ENCODE data around the gene CLDN7.

Gene CLDN7

GRCh38 chr17:7239091-7240027 lies 22.9 kb downstream of the CLDN7 start, which contains the start of gene PHF23:
Gene PHF23, minus strand, starts transcription at chr17:7239457. Its CDS starts 178 bp downstream, at chr17:7239279.
- Histone ChIP-seq H3K4me3 (ENCODE audit: low read length, poor library complexity, severe bottlenecking) (peak within 1 kb of the TSS; percentile 96), H2AFZ (ENCODE audit: low read length) (peak within 1 kb of the TSS; percentile 25; the same call in 1 of the 2 replicates), H3K9ac (ENCODE audit: low read depth, low read length, poor library complexity, severe bottlenecking) (peak within 1 kb of the TSS; percentile 98), H3K4me1 (ENCODE audit: insufficient read depth, low read length, poor library complexity, severe bottlenecking) (peaks cover 40% of the 10 kb centered on the region), H3K4me2 (ENCODE audit: low read depth, low read length, poor library complexity, severe bottlenecking) (peak within 1 kb of the TSS; percentile 75), H3F3A (ENCODE audit: low read depth) (peaks cover 12% of the 10 kb centered on the region), H3K79me2 (ENCODE audit: insufficient read depth, low read length) (peaks cover 61% of the 10 kb centered on the region), H3K36me3 (ENCODE audit: insufficient read depth, low read length) (peaks cover 25% of the 10 kb centered on the region; the same call in 1 of the 2 replicates), H3K27me3 (ENCODE audit: insufficient read depth, low read length, poor library complexity, severe bottlenecking) (peaks cover 5% of the 10 kb centered on the region), H4K20me1 (ENCODE audit: insufficient read depth, low read length, poor library complexity, severe bottlenecking) (peaks cover 29% of the 10 kb centered on the region), H3K9me3 (ENCODE audit: insufficient read depth, low read depth, low read length) (no peaks in the 10 kb centered on the region), H3K9me2 (replicated peaks; ENCODE audit: low read depth, low read length) (no peaks in the 10 kb centered on the region)
- TF ChIP-seq, protein P1, sequence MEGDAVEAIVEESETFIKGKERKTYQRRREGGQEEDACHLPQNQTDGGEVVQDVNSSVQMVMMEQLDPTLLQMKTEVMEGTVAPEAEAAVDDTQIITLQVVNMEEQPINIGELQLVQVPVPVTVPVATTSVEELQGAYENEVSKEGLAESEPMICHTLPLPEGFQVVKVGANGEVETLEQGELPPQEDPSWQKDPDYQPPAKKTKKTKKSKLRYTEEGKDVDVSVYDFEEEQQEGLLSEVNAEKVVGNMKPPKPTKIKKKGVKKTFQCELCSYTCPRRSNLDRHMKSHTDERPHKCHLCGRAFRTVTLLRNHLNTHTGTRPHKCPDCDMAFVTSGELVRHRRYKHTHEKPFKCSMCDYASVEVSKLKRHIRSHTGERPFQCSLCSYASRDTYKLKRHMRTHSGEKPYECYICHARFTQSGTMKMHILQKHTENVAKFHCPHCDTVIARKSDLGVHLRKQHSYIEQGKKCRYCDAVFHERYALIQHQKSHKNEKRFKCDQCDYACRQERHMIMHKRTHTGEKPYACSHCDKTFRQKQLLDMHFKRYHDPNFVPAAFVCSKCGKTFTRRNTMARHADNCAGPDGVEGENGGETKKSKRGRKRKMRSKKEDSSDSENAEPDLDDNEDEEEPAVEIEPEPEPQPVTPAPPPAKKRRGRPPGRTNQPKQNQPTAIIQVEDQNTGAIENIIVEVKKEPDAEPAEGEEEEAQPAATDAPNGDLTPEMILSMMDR (conservative IDR thresholded peaks at IDR 0.05; ENCODE audit: low read length), result no peak
- TF ChIP-seq EZH2phosphoT487 (IDR thresholded peaks at IDR 0.05; ENCODE audit: borderline replicate concordance), result no peak

DNA sequence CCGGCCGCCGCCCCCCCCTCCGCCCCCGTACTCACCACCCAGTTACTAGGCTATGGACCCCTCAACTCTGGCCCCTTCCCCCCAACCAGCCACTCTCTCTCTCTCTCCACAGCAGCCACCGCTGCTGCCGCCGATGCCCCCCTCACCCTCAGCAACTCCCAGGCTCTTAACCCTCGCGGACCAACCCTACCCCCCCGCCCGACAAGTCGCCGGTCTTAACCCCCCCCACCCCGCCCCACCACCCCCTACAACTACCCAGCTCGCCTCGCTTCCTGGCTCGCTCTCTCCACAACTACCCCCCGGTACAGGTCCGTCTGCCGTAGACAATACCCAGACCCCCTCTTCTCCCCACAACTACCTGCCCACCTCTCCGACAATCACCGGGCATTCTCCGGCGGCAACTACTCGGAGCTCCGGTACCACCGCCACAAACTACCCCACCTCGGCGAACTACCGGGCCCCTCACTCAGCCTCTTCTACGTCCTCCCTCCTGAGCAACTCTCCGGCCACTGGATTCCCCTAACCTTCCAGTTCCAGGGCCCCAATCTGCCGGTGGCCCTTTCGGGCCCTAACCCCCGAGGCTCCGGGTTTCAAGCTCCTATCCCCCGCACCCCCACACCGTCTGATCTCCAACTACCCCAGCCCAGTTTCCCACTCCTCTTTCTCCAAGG lies 23.7 kb downstream of the CLDN7 start:
- Histone ChIP-seq H3K27me3 (ENCODE audit: insufficient read depth, low read length, poor library complexity, severe bottlenecking) (peaks cover 5% of the 10 kb centered on the region), H2AFZ (ENCODE audit: low read length) (peak overlapping the region; percentile 25; the same call in 1 of the 2 replicates), H3K4me3 (ENCODE audit: low read length, poor library complexity, severe bottlenecking) (peak overlapping the region; percentile 96), H3K79me2 (ENCODE audit: insufficient read depth, low read length) (peaks cover 68% of the 10 kb centered on the region), H4K20me1 (ENCODE audit: insufficient read depth, low read length, poor library complexity, severe bottlenecking) (peaks cover 29% of the 10 kb centered on the region), H3K4me1 (ENCODE audit: insufficient read depth, low read length, poor library complexity, severe bottlenecking) (peaks cover 40% of the 10 kb centered on the region), H3F3A (ENCODE audit: low read depth) (peaks cover 12% of the 10 kb centered on the region), H3K9me2 (replicated peaks; ENCODE audit: low read depth, low read length) (no peaks in the 10 kb centered on the region), H3K9me3 (ENCODE audit: insufficient read depth, low read depth, low read length) (no peaks in the 10 kb centered on the region), H3K4me2 (ENCODE audit: low read depth, low read length, poor library complexity, severe bottlenecking) (peak overlapping the region; percentile 70), H3K9ac (ENCODE audit: low read depth, low read length, poor library complexity, severe bottlenecking) (peak overlapping the region; percentile 98), H3K36me3 (ENCODE audit: insufficient read depth, low read length) (peaks cover 18% of the 10 kb centered on the region; the same call in 1 of the 2 replicates)
- TF ChIP-seq, protein P1 (conservative IDR thresholded peaks at IDR 0.05; ENCODE audit: low read length), result no peak
- no peak for TF ChIP-seq EZH2phosphoT487 (IDR thresholded peaks at IDR 0.05; ENCODE audit: borderline replicate concordance)

- Histone ChIP-seq H3K9me2 (replicated peaks; ENCODE audit: low read depth, low read length) (no peaks in the 10 kb centered on the region), H3K9ac (ENCODE audit: low read depth, low read length, poor library complexity, severe bottlenecking) (peak overlapping the region; percentile 98), H3K9me3 (ENCODE audit: insufficient read depth, low read depth, low read length) (no peaks in the 10 kb centered on the region), H3K4me3 (ENCODE audit: low read length, poor library complexity, severe bottlenecking) (peak overlapping the region; percentile 96), H3K36me3 (ENCODE audit: insufficient read depth, low read length) (peaks cover 18% of the 10 kb centered on the region; the same call in 1 of the 2 replicates), H3K4me2 (ENCODE audit: low read depth, low read length, poor library complexity, severe bottlenecking) (peak overlapping the region; percentile 72), H3K79me2 (ENCODE audit: insufficient read depth, low read length) (peaks cover 75% of the 10 kb centered on the region), H3K4me1 (ENCODE audit: insufficient read depth, low read length, poor library complexity, severe bottlenecking) (peaks cover 40% of the 10 kb centered on the region), H4K20me1 (ENCODE audit: insufficient read depth, low read length, poor library complexity, severe bottlenecking) (peaks cover 34% of the 10 kb centered on the region), H2AFZ (ENCODE audit: low read length) (peak overlapping the region; percentile 43), H3F3A (ENCODE audit: low read depth) (peaks cover 9% of the 10 kb centered on the region), H3K27me3 (ENCODE audit: insufficient read depth, low read length, poor library complexity, severe bottlenecking) (peaks cover 5% of the 10 kb centered on the region)
- no peak for TF ChIP-seq EZH2phosphoT487 (IDR thresholded peaks at IDR 0.05; ENCODE audit: borderline replicate concordance)
- TF ChIP-seq, protein P1 (conservative IDR thresholded peaks at IDR 0.05; ENCODE audit: low read length), result no peak
Observed at GRCh38 chr17:7237761-7238419, 24.4 kb downstream of the CLDN7 start.
